Esophagus muscularis mucosa (tissue), 4 donors: ENCODE results near the gene PRKN. TPM values are rescaled to one million over a fixed set of nuclear protein-coding genes. Genes with fewer than 3 reads are reported as not detected.

Experiments used
- DNase-seq: peaks from one replicate; pipeline ENCODE4 v3.0.0-alpha.2; 2017; ENCODE audit errors: extremely low spot score
- H3K27ac ChIP-seq, 4 donors: fragments of 200-600 bp; sonication (generic); replicated peaks in 1 of 4; 1 replicate in 3 of 4; 2 replicates in 1 of 4; pipeline ENCODE4 v1.5.1; 2016 to 2019; ENCODE audit warnings: mild to moderate bottlenecking in 1 of 4
- H3K27me3 ChIP-seq, 4 donors: fragments of 200-600 bp; sonication (generic); one replicate each; pipeline versions ENCODE4 v1.5.1 to v1.6.0; 2016 to 2019
- H3K36me3 ChIP-seq, 4 donors: fragments of 200-600 bp; sonication (generic); one replicate each; pipeline ENCODE4 v1.5.1; 2016 to 2019
- H3K4me1 ChIP-seq, 4 donors: fragments of 200-600 bp; sonication (generic); one replicate each; pipeline ENCODE4 v1.5.1; 2016 to 2019
- H3K4me3 ChIP-seq, 4 donors: fragments of 200-600 bp; sonication (generic); 1 replicate in 2 of 4; 2 replicates in 2 of 4; pipeline ENCODE4 v1.5.1; 2016 to 2019; ENCODE audit warnings: mild to moderate bottlenecking in 4 of 4, moderate library complexity in 1 of 4
- H3K9me3 ChIP-seq, 4 donors: fragments of 200-600 bp; sonication (generic); 1 replicate in 3 of 4; 2 replicates in 1 of 4; pipeline ENCODE4 v1.5.1; 2016 to 2019
- EP300 ChIP-seq: sonication (generic); formaldehyde crosslinking; IDR thresholded peaks from one replicate; pipeline ENCODE4 v1.6.1; 2017; ENCODE audit warnings: antibody characterized with exemption
- POLR2A ChIP-seq: fragments of 450-650 bp; IDR thresholded peaks from one replicate; pipeline ENCODE4 v1.6.1; 2017; ENCODE audit warnings: antibody characterized with exemption, moderate library complexity, mild to moderate bottlenecking, low read depth
- POLR2AphosphoS5 ChIP-seq, 2 donors: sonication (generic); formaldehyde crosslinking; IDR thresholded peaks; one replicate each; pipeline ENCODE4 v1.6.1; 2017; ENCODE audit warnings: antibody characterized with exemption in 2 of 2
- WGBS: methylation state at CpG from one replicate; pipeline ENCODE4 v1.1.5; 2018; 5-methylcytosine and 5-hydroxymethylcytosine counted together
- intact Hi-C: fragments of 100-400 bp; cut with DNase I; formaldehyde crosslinking; loops from one replicate; pipeline ENCODE4 v1.15.1; 2023
- total RNA-seq, 4 donors: library from RNA; depleted of rRNA; stranded (reverse); fragments of >200 nt; gene quantifications; one replicate each; pipeline versions ENCODE4 v1.1.0 to v1.2.1, GENCODE V29; 2016
- TF ChIP-seq, protein P1 (sequence below), 3 experiments: fragments of 200-600 bp in 2 of 3; fragments of 450-650 bp in 1 of 3; sonication (generic) in 2 of 3; IDR thresholded peaks; one replicate each; pipeline ENCODE4 v1.5.1; 2017 to 2019; ENCODE audit warnings: antibody characterized with exemption in 3 of 3, mild to moderate bottlenecking in 2 of 3, moderate library complexity in 1 of 3

PRKN gene
- total RNA-seq, 4 donors from 2014 or later, result 9.6 to 14.5 (median 10.8) TPM

DNA sequence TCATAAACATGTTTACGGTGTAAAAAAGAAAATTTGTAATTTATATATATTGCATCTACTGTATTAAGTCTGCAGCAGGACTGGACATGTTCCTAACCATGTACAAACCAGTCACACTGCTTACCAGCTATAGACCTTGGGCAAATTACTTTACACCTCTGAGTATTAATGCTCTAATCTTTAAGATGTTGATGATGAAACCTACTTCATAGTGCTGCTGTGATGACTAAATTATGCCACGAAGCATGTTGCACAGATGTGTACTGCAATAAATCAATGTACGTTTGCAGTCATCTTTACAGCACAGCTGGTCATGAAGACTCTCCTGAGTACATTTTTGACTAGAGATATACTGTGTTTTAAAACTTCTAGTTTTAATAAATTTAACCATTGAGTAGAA, 42.6 kb downstream of the PRKN start:
- no peak overlapping the region for H3K27ac ChIP-seq
- H3K27me3 ChIP-seq, result no peaks in the 10 kb centered on the region
- no peaks in the 10 kb centered on the region for H3K36me3 ChIP-seq
- H3K4me3 ChIP-seq, result no peak overlapping the region
- no peaks in the 10 kb centered on the region for H3K9me3 ChIP-seq
- WGBS, result 93% methylated on average over 3 of the region's 3 CpGs
- intact Hi-C loops, result no loop called here
- H3K4me1 ChIP-seq, result peaks cover 0 to 13% (median 7%) of the 10 kb centered on the region in 4 donors
- DNase-seq, result no peak
- TF ChIP-seq POLR2AphosphoS5 (IDR thresholded peaks at IDR 0.05) (no peak), EP300 (no peak), POLR2A (no peak)
- TF ChIP-seq, protein P1, sequence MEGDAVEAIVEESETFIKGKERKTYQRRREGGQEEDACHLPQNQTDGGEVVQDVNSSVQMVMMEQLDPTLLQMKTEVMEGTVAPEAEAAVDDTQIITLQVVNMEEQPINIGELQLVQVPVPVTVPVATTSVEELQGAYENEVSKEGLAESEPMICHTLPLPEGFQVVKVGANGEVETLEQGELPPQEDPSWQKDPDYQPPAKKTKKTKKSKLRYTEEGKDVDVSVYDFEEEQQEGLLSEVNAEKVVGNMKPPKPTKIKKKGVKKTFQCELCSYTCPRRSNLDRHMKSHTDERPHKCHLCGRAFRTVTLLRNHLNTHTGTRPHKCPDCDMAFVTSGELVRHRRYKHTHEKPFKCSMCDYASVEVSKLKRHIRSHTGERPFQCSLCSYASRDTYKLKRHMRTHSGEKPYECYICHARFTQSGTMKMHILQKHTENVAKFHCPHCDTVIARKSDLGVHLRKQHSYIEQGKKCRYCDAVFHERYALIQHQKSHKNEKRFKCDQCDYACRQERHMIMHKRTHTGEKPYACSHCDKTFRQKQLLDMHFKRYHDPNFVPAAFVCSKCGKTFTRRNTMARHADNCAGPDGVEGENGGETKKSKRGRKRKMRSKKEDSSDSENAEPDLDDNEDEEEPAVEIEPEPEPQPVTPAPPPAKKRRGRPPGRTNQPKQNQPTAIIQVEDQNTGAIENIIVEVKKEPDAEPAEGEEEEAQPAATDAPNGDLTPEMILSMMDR (IDR thresholded peaks at IDR 0.05), result no peak

DNA sequence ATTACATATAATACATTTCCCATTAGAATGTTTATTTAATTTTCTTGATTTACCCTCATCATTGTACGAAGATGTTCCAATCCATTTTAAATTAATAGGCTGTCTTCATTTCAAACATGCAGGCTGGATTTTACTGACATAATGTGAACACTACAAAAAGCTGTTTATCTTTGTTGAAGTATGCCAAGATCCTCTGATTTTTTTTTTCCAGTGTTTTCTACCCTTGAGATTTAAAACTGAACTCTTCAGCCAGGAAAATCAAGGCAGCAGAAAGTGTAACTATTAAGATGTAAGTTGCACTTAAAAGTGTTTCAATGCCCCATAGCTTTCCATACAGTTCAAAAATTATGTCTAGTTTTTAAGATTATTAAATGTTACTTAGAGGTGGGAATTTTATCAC, 43.5 kb downstream of the PRKN start:
- Histone ChIP-seq H3K27me3 (no peaks in the 10 kb centered on the region), H3K4me3 (no peak overlapping the region), H3K4me1 (peaks cover 0 to 13% (median 7%) of the 10 kb centered on the region in 4 donors), H3K9me3 (no peaks in the 10 kb centered on the region), H3K36me3 (no peaks in the 10 kb centered on the region), H3K27ac (no peak overlapping the region)
- 35% methylated on average over 1 of the region's 1 CpG for WGBS
- no peak for DNase-seq
- intact Hi-C loops, result no loop called here
- no peak for TF ChIP-seq POLR2A
- TF ChIP-seq EP300, result no peak
- no peak for TF ChIP-seq POLR2AphosphoS5 (IDR thresholded peaks at IDR 0.05)
- TF ChIP-seq, protein P1 (IDR thresholded peaks at IDR 0.05), result no peak

DNA sequence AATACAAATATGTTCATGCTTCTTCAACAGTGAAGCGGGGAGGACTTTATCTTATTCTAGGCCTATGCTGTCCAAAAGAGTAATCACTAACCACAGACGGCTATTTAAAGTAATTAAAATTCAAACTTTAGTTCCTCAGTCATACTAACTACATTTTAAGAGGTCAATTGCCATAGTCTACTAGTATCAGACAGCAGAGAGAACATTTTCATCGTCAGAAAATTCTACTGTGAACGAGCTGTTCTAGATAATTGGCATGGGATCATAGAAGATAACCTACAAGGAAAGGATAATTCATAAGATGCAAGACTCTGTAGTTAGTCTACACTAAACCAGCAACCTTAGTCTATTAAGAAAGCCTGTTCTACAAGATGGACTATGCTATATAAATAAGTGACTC, 44.4 kb downstream of the PRKN start:
- Histone ChIP-seq H3K4me1 (peaks cover 0 to 8% (median 6%) of the 10 kb centered on the region in 4 donors), H3K36me3 (no peaks in the 10 kb centered on the region), H3K4me3 (no peak overlapping the region), H3K27ac (no peak overlapping the region), H3K27me3 (no peaks in the 10 kb centered on the region), H3K9me3 (no peaks in the 10 kb centered on the region)
- TF ChIP-seq EP300, result no peak
- no peak for TF ChIP-seq POLR2AphosphoS5 (IDR thresholded peaks at IDR 0.05)
- no peak for TF ChIP-seq POLR2A
- TF ChIP-seq, protein P1 (IDR thresholded peaks at IDR 0.05), result no peak
- DNase-seq, result no peak
- WGBS, result 75% methylated on average over 4 of the region's 4 CpGs
- intact Hi-C loops, result no loop called here

DNA sequence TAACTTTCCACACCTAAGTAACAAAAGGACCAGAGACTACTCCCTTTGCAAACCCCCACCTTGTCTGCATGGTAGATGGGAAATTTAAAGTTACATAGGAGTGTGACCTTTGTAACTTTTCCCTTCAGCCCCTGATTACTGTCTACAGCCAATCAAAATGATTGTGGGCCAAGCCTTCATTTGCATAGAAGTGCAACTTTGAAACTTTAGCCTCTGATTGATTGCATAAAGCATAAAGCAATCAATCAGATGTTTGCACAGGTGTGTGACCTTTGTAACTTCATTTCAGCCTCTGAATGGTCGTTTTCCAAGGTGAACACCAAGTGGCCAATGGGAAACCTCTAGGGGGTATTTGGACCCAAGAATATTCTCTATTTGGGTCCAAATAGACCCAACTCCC, 46.1 kb downstream of the PRKN start:
- DNase-seq, result no peak
- TF ChIP-seq EP300 (no peak), POLR2AphosphoS5 (IDR thresholded peaks at IDR 0.05) (no peak), POLR2A (no peak)
- TF ChIP-seq, protein P1 (IDR thresholded peaks at IDR 0.05), result no peak
- H3K4me1 ChIP-seq, result peaks cover 0 to 8% (median 6%) of the 10 kb centered on the region in 4 donors
- WGBS, result 88% methylated on average over 1 of the region's 1 CpG
- no peak overlapping the region for H3K4me3 ChIP-seq
- intact Hi-C loops, result no loop called here
- H3K27ac ChIP-seq, result no peak overlapping the region
- no peaks in the 10 kb centered on the region for H3K9me3 ChIP-seq
- H3K27me3 ChIP-seq, result no peaks in the 10 kb centered on the region
- no peaks in the 10 kb centered on the region for H3K36me3 ChIP-seq

DNA sequence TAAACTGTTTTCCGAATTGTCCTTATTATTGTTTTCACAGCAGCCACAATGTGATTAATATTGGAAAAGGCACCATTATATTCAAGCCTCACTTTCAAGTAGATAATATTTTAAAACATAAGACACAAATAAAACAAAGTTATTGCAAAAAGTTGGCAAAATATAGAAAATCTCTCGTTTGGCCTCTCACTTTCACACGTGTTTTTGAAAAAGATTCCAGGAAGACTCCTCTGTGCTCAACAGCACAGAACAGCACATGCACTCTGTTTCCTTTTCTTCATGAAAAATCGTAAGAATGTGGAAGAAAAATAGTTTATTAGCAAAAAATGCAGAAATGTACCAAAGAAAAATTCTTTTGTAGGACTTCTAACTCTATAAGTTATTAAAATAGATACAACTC, 46.7 kb downstream of the PRKN start:
- DNase-seq, result no peak
- TF ChIP-seq, protein P1 (IDR thresholded peaks at IDR 0.05), result no peak
- no peak for TF ChIP-seq EP300
- TF ChIP-seq POLR2A, result no peak
- no peak for TF ChIP-seq POLR2AphosphoS5 (IDR thresholded peaks at IDR 0.05)
- Histone ChIP-seq H3K27me3 (no peaks in the 10 kb centered on the region), H3K36me3 (no peaks in the 10 kb centered on the region), H3K4me3 (no peak overlapping the region), H3K4me1 (peaks cover 0 to 8% (median 6%) of the 10 kb centered on the region in 4 donors), H3K9me3 (no peaks in the 10 kb centered on the region), H3K27ac (no peak overlapping the region)
- intact Hi-C loops, result no loop called here
- 86% methylated on average over 4 of the region's 4 CpGs for WGBS
